Adipocyte (in vitro differentiated cells): ENCODE results near the gene TNNI2.

Source experiments
- DNase-seq: peaks from one replicate; pipeline ENCODE4 v3.0.0-alpha.2; 2015; ENCODE audit warnings: low read depth
- H3K27me3 ChIP-seq: replicated peaks from 2 replicates; pipeline ENCODE4 v1.7.0; 2013; ENCODE audit warnings: mild to moderate bottlenecking, low read length, moderate library complexity; ENCODE audit not compliant: control insufficient read depth, insufficient read depth
- H3K36me3 ChIP-seq: 2 replicates; pipeline ENCODE4 v1.7.0; 2013; ENCODE audit warnings: low read length, mild to moderate bottlenecking, moderate library complexity; ENCODE audit not compliant: control insufficient read depth, insufficient read depth, severe bottlenecking
- H3K4me1 ChIP-seq: 2 replicates; pipeline ENCODE4 v1.7.0; 2013; ENCODE audit warnings: mild to moderate bottlenecking, low read length, moderate library complexity; ENCODE audit not compliant: control insufficient read depth, insufficient read depth
- H3K4me3 ChIP-seq: 2 replicates; pipeline ENCODE4 v1.7.0; 2013; ENCODE audit warnings: mild to moderate bottlenecking, low read length, moderate library complexity
- H3K9ac ChIP-seq: 2 replicates; pipeline ENCODE4 v1.7.0; 2013; ENCODE audit warnings: mild to moderate bottlenecking, low read length, moderate library complexity
- H3K9me3 ChIP-seq: 2 replicates; pipeline ENCODE4 v1.7.0; 2013; ENCODE audit warnings: mild to moderate bottlenecking, low read length, moderate library complexity; ENCODE audit not compliant: control insufficient read depth

Gene TNNI2

GRCh38 chr11:1836011-1836945, 2.5 kb upstream of the TNNI2 start:
- Histone ChIP-seq H3K4me1 (no peaks in the 10 kb centered on the region), H3K4me3 (no peak overlapping the region), H3K9me3 (no peaks in the 10 kb centered on the region), H3K9ac (no peak overlapping the region), H3K36me3 (no peaks in the 10 kb centered on the region), H3K27me3 (peaks cover 10% of the 10 kb centered on the region)
- DNase-seq = no peak

GRCh38 chr11:1837171-1838076, 1.4 kb upstream of the TNNI2 start:
- Histone ChIP-seq H3K9ac (no peak overlapping the region), H3K27me3 (peaks cover 8% of the 10 kb centered on the region), H3K4me1 (no peaks in the 10 kb centered on the region), H3K4me3 (no peak overlapping the region), H3K36me3 (no peaks in the 10 kb centered on the region), H3K9me3 (no peaks in the 10 kb centered on the region)
- peak; percentile 88 for DNase-seq

- Histone ChIP-seq H3K4me1 (no peaks in the 10 kb centered on the region), H3K27me3 (peaks cover 8% of the 10 kb centered on the region), H3K9me3 (no peaks in the 10 kb centered on the region), H3K36me3 (no peaks in the 10 kb centered on the region), H3K4me3 (no peak overlapping the region), H3K9ac (no peak overlapping the region)
- DNase-seq = no peak
These were observed 730 bp upstream of the TNNI2 start for GRCh38 chr11:1838077-1838425.

GRCh38 chr11:1839204-1839923, 583 bp downstream of the TNNI2 start:
- no peak for DNase-seq
- no peaks in the 10 kb centered on the region for H3K9me3 ChIP-seq
- H3K4me1 ChIP-seq = peaks cover 3% of the 10 kb centered on the region

GRCh38 chr11:1839924-1840779, 1.4 kb downstream of the TNNI2 start:
- H3K4me3 ChIP-seq = no peak overlapping the region
- H3K36me3 ChIP-seq = no peaks in the 10 kb centered on the region
- H3K9ac ChIP-seq = no peak overlapping the region
- peaks cover 2% of the 10 kb centered on the region for H3K27me3 ChIP-seq
- H3K9me3 ChIP-seq = no peaks in the 10 kb centered on the region
- peaks cover 11% of the 10 kb centered on the region for H3K4me1 ChIP-seq
- no peak for DNase-seq

More at GRCh38 chr11:1839204-1839923, 583 bp downstream of the TNNI2 start:
- Histone ChIP-seq H3K27me3 (peaks cover 7% of the 10 kb centered on the region), H3K4me3 (no peak overlapping the region), H3K36me3 (no peaks in the 10 kb centered on the region), H3K9ac (no peak overlapping the region)

GRCh38 chr11:1840780-1841480, 2.1 kb downstream of the TNNI2 start:
- DNase-seq = no peak
- peaks cover 15% of the 10 kb centered on the region for H3K4me1 ChIP-seq
- no peaks in the 10 kb centered on the region for H3K36me3 ChIP-seq
- no peaks in the 10 kb centered on the region for H3K9me3 ChIP-seq
- H3K4me3 ChIP-seq = no peak overlapping the region
- peaks cover 2% of the 10 kb centered on the region for H3K27me3 ChIP-seq
- H3K9ac ChIP-seq = no peak overlapping the region

- no peaks in the 10 kb centered on the region for H3K36me3 ChIP-seq
- no peak for DNase-seq
- no peak overlapping the region for H3K9ac ChIP-seq
- H3K27me3 ChIP-seq = peaks cover 2% of the 10 kb centered on the region
- no peaks in the 10 kb centered on the region for H3K9me3 ChIP-seq
- H3K4me3 ChIP-seq = no peak overlapping the region
- H3K4me1 ChIP-seq = peaks cover 15% of the 10 kb centered on the region
These were observed 2.8 kb downstream of the TNNI2 start for GRCh38 chr11:1841511-1842148.

- DNase-seq = no peak
- Histone ChIP-seq H3K27me3 (peaks cover 2% of the 10 kb centered on the region), H3K4me1 (peaks cover 15% of the 10 kb centered on the region), H3K9me3 (no peaks in the 10 kb centered on the region), H3K36me3 (no peaks in the 10 kb centered on the region), H3K4me3 (no peak overlapping the region), H3K9ac (no peak overlapping the region)
These were observed 3.6 kb downstream of the TNNI2 start for GRCh38 chr11:1842149-1843097.

GRCh38 chr11:1843098-1843473, 4.3 kb downstream of the TNNI2 start:
- peaks cover 2% of the 10 kb centered on the region for H3K27me3 ChIP-seq
- H3K4me1 ChIP-seq = peaks cover 15% of the 10 kb centered on the region
- no peak overlapping the region for H3K9ac ChIP-seq
- no peak for DNase-seq
- no peaks in the 10 kb centered on the region for H3K36me3 ChIP-seq
- H3K9me3 ChIP-seq = no peaks in the 10 kb centered on the region
- H3K4me3 ChIP-seq = no peak overlapping the region
